NCI-H510A treated with DMSO at 0.1 percent for 48 hours (cell line): ENCODE measurements around the gene TNNT2.

Source experiments
- DNase-seq: peaks from one replicate; lab custom pipeline; 2025; lab: John Stamatoyannopoulos, UW

TNNT2 gene

DNA sequence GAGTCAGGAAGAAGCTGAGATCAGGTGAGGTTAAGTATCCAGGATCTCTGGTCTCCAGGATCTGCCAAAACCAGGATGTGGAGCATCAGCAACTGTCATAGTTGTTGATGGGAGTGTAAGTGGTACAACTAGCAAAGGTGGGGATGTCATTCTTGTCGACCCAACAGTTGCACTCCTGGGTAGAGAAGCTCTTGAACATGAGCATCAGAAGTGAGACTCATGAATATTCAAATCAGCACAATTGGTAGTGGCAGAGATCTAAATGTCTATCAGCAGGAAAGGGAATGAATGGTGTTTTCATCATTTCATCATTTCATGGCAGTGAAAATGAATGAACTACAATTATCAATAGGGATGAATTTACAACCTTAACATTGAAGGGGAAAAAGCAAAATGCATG is 25.9 kb upstream of the TNNT2 start:
- no peak for DNase-seq

DNA sequence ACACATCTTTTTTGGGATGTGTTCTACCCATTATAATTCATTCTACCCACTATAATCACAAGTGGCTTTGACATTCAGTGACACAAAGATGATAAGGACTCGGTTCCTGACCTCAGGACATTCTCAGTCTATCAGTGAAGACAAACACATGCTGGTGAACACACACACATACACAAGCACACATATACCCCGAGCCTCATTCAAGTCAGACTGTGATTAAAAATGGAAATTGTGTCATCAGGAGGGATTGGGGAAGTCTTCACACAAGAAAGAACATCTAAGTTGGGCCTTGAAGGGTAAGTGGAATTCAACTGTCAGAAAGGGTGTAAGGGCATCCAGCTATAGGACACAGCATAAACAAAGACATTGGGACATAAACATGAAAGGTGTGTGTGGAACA is 24.2 kb upstream of the TNNT2 start:
- no peak for DNase-seq

GRCh38 chr1:201400852-201401230 is 23.4 kb upstream of the TNNT2 start:
- DNase-seq, result no peak

GRCh38 chr1:201400212-201400851 is 22.9 kb upstream of the TNNT2 start:
- DNase-seq, result no peak

GRCh38 chr1:201399352-201400126 is 22.1 kb upstream of the TNNT2 start:
- DNase-seq, result peak; percentile 61

DNA sequence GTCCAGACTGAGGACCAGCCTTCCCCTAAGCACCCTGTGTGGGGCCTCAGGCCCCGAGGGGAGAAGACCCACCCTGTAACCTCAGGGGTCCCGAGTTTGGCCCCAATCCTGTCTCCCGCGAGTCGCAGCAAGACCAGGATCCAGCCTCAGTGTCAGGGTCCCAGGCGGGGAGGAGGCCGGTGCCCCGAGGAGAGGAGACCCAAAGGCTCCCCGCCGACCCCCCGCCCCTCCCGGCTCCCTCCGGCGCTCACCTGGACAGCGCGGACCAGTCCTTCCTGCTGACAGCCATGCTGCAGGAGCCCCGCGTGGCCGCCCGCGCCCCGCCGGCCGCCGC is 21.5 kb upstream of the TNNT2 start, which contains the start of gene LAD1:
Gene LAD1 (minus strand): TSS at position 307 of the 334 bp plus-strand sequence. CDS start 18 bp downstream, at position 289.
- DNase-seq, result no peak

GRCh38 chr1:201397675-201398074 is 20.2 kb upstream of the TNNT2 start:
- no peak for DNase-seq

- peak; percentile 25 for DNase-seq
Observed at GRCh38 chr1:201396861-201397464, 19.5 kb upstream of the TNNT2 start.

DNA sequence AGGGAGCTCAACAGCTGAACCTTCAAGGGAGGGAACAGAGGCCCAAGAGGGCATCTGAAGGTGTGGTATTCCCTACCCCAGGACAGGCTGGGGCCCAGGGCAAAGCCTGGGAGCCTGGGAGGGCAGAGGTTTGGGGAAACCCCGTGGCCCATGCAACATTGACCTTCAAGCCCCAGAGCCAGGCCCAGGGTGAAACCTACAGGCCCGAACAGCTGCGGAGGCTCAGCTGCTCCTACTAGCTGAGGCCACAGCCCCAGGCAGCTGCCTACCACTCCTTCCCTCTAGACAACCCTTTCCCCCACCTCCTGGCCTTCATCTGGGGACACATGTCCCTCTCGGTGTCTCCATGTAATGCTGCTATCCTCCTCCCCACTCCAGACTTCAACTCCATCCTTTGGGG is 18.5 kb upstream of the TNNT2 start:
- DNase-seq, result no peak

DNA sequence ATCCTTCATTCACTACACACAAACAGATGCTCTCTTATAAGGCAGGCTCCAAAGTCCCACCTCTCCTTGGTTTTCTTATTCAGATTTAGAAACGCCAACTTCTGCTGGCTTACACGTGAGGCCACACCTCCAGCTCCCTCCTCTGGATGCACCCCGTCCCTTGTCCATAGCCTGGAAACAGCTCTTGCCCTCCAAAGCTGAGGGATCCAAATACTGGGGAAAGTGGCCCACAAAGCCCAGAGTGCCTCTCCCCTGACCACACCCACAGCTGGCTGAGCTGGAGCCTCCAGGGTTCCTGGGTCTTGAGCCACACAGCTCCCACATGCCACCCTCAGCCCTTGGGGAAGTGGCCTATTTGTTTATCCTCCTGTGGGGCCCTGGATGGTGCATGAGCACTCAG is 17.1 kb upstream of the TNNT2 start:
- DNase-seq, result no peak

GRCh38 chr1:201393076-201393475 is 15.6 kb upstream of the TNNT2 start:
- no peak for DNase-seq

GRCh38 chr1:201391651-201392511 is 14.4 kb upstream of the TNNT2 start:
- no peak for DNase-seq

GRCh38 chr1:201391225-201391624 is 13.7 kb upstream of the TNNT2 start:
- DNase-seq, result no peak

DNA sequence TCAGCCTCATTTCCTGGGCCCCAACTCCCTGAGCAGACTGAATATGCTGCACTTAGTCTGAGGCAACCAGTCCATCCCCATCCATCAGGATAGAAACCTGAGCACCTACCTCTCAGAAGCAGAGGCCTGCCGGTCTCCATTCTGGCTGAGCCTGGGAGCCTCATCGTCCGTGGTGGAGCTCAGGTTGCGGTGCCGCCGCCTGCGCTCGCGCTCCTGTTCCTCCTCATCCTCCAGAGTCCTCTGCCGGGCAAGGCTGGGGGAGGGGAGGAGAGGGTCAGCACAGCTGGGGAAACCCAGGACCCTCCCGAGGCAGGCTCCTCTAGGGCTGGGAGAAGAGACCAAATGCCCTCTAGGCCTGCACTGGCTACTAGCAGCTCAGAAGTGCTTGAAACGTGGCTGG is 11.6 kb upstream of the TNNT2 start:
- no peak for DNase-seq

DNA sequence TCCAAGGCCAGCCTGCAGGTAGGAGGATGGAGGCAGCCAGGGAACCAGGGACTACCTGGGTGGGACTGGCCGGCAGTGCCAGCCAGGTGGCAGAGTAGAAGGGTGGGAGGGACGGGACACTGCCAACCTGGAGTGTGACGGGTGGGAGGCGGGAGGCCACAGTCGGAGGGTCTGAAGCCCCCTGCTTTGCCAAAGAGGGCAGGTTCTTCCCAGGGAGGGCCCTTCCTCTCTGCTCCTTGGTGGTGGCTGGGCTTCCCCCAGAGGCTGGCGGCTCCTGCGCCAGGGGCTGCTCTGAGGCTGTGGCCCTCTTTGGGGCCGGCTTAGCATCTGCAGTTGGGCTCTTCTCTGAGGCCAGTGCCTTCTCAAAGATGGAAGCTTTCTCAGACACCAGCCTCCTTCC is 8.7 kb upstream of the TNNT2 start:
- no peak for DNase-seq

DNA sequence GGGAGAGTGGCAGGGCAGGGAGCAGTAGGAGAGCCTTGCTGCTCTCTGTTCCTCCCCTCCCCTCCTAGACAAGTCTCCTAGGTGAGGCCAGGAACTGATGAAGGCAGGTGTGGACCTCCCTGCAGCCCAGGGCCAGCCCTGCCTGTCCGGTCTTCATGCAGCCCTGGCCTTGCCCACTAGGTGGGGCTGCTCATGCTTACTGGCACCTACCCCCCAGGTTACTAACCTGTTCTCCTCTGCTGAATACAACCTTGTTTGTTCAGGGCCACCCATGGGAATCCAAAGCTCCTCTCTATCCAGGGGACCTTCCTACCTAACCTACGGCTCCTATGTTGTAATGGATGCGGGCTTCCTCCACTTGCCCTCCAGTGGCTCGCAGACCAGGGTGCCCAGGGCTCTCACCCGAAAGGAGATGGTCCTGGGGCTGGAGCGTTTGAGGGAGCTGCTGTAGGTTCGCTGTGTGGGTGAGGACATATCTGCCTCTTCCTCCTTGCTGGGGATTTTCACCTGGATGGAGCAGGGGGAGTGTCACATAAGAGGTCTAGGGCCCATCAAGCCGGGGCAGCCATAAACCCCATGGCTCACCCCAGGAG is 7.9 kb upstream of the TNNT2 start:
- peak; percentile 81 for DNase-seq

DNA sequence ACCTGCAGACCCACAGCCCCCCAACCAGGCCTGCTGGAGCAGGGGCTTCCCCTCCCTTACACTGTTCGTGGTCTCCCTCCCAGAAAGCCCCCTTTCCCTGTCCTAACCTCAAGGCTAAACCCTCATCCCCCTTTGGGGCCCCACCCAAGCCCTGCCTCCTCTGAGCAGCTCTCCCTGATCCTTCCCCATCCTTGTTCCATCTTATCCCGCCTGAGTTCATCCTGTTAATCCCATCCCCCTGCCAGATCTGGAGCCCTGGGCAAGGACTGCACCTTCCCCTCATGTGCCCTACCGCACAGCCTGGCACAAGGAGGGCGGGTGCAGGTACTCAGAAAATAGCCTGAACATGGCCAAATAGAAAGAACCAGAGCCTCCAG is 6.9 kb upstream of the TNNT2 start:
- DNase-seq, result no peak

- peak; percentile 95 for DNase-seq
Observed at GRCh38 chr1:201383647-201384405, 6.3 kb upstream of the TNNT2 start.

- DNase-seq, result peak; percentile 77
Observed at GRCh38 chr1:201381130-201381529, 3.6 kb upstream of the TNNT2 start.

DNA sequence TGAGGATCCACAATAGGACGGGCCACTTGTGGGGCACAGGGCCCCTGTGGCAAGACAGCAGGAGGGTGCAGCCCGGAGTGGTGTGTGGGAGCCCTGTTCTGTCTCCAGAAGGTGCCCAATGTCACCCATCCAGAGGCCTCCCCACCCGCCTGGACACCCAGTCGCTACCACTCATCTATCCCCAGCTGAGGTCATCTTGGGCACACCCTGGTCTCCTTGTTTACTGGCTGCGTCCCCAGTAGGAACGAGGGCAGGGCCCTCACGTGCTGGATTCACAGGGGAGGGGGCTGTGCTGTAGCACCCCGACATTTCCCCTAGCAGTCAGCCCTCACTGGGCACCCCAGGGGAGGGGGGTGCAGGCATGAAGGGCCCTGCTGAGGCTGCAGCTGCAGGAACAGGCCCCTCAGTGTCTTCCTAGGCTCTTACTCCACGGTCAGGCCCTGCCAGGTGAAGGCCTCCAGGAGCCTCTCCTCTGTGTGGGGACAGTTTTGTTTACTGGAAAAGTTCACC is 2.3 kb upstream of the TNNT2 start:
- no peak for DNase-seq

DNA sequence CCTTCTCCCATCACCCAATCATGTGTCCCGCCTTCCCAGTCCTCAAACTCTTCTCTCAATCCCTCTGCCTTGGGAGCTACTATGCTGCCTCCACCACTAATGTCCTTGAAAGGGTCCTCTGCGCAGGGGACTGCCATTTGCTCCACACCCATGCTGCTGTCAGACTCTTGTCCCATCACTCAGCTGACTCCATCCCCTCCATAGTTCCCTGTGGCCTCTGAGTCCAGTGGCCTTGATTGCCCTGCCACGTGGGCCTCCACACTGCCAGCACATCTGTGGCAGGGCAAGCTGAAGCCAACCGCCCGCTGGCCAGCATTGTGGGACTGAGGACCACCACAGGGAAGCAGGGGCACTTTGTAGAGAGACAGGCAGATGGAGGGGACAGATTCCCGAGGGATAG is 1.3 kb upstream of the TNNT2 start:
- DNase-seq, result no peak
